BJ (cell line): ENCODE data around the gene AGAP1. TPM values are rescaled to one million over a fixed set of nuclear protein-coding genes. Genes with fewer than 3 reads are reported as not detected.

ENCODE experiments used
- CTCF ChIA-PET: fragments of 350-600 bp; formaldehyde crosslinking; extraction: SDS; loops from one replicate; lab custom pipeline; 2021; ENCODE audit warnings: antibody characterized with exemption, inconsistent platforms; lab: Yijun Ruan, JAX
- POLR2A ChIA-PET: fragments of 300-600 bp; sonication (Branson Sonifier 250); formaldehyde crosslinking; extraction: SDS; loops from one replicate; lab custom pipeline; 2021; ENCODE audit warnings: antibody characterized with exemption; lab: Charles Lee
- DNase-seq: peaks from one replicate; pipeline ENCODE4 v3.0.0-alpha.2; 2011; ENCODE audit warnings: low read depth
- H3K27me3 ChIP-seq: 2 replicates; pipeline ENCODE4 v1.6.0; 2011; ENCODE audit warnings: low read length; ENCODE audit not compliant: control insufficient read depth, insufficient read depth
- H3K36me3 ChIP-seq: 2 replicates; pipeline ENCODE4 v1.5.1; 2011; ENCODE audit warnings: low read length; ENCODE audit not compliant: control insufficient read depth, insufficient read depth
- H3K4me3 ChIP-seq: 2 replicates; pipeline ENCODE4 v1.5.1; 2011; ENCODE audit warnings: low read depth, mild to moderate bottlenecking, control low read depth, low read length
- polyA plus RNA-seq: library from polyadenylated mRNA; depleted of rRNA; stranded (reverse); fragments of >200 nt; gene quantifications from 2 replicates; pipeline ENCODE4 v1.2.3, GENCODE V29; 2011
- TF ChIP-seq, protein P1 (sequence below): IDR thresholded peaks from 2 replicates; pipeline ENCODE4 v1.5.1; 2011; ENCODE audit warnings: low read depth, mild to moderate bottlenecking, control low read depth, inconsistent platforms, low read length, moderate library complexity; ENCODE audit not compliant: insufficient read depth

Gene AGAP1
- polyA plus RNA-seq, 1 experiment: 14.9 TPM

DNA sequence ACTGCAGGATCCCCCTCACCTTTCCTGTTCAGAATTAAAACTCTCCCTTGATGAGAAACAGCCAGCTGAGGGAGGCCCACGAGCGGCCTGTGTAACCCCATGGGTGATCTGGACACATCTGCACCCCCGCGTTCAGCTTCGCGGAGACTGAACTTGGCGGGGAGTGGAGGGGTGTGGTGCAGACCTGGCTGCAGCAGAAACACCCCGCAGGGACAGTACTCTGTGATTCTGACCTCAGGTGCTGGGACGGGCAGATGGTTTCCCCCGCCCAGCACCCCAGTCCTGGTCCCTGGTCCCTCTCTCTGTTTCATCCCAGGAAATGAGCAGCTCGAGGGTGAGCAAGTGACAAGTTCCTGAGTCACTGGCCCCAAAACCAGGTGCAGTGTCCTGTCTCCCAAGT lies 633.2 kb downstream of the AGAP1 start:
- DNase-seq: no peak
- Histone ChIP-seq H3K27me3 (no peaks in the 10 kb centered on the region), H3K36me3 (no peaks in the 10 kb centered on the region; the same call in 1 of the 2 replicates), H3K4me3 (no peak overlapping the region)
- ChIA-PET CTCF (interaction anchor here (0.6 kb wide), 1 partner anchor 178 kb away, joined by 3 read pairs; no protein-coding TSS in a partner anchor), POLR2A (no interaction called here)
- TF ChIP-seq, protein P1, sequence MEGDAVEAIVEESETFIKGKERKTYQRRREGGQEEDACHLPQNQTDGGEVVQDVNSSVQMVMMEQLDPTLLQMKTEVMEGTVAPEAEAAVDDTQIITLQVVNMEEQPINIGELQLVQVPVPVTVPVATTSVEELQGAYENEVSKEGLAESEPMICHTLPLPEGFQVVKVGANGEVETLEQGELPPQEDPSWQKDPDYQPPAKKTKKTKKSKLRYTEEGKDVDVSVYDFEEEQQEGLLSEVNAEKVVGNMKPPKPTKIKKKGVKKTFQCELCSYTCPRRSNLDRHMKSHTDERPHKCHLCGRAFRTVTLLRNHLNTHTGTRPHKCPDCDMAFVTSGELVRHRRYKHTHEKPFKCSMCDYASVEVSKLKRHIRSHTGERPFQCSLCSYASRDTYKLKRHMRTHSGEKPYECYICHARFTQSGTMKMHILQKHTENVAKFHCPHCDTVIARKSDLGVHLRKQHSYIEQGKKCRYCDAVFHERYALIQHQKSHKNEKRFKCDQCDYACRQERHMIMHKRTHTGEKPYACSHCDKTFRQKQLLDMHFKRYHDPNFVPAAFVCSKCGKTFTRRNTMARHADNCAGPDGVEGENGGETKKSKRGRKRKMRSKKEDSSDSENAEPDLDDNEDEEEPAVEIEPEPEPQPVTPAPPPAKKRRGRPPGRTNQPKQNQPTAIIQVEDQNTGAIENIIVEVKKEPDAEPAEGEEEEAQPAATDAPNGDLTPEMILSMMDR: no peak

DNA sequence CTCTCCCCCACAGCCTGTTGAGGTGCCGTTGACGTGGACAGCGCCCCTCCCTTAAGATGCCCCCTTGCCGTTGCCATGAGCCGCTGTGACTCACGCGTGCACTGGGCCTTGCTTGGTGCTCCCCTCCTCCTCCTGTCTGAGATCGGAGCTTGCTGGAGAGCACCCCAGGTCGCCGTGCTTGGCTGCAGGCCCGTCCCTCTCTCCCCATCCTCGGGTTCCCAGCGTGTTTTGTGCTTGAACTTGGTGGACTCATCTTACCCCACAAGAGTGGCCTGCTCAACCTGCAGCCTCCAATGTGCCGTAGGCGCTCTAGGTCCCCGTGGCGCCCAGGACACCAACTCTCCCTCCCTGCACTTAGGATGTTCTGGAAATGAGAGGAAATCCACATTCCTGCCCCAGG lies 634.5 kb downstream of the AGAP1 start:
- TF ChIP-seq, protein P1: no peak
- DNase-seq: no peak
- CTCF ChIA-PET: no interaction called here
- POLR2A ChIA-PET: no interaction called here
- H3K36me3 ChIP-seq: no peaks in the 10 kb centered on the region; the same call in 1 of the 2 replicates
- no peak overlapping the region for H3K4me3 ChIP-seq
- H3K27me3 ChIP-seq: no peaks in the 10 kb centered on the region

DNA sequence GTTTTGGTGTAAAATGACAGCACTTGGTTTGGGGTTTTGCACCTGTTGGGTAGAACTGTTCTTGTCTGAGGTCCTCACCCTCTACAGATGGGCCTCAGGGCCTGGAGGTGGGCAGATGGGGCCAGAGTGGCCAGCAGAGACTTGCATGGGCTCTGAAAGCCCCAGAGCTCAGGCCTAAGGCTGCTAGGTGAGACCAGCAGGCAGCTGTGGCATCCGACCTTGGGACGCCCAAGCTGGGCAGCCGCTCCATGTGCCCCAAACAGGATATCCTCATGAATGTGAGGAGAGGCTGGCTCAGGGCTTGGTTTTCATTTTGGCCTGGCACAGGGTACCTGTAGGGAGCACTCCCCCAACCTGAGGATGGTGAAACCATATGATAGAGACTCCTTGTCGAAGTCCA lies 636.1 kb downstream of the AGAP1 start:
- CTCF ChIA-PET: no interaction called here

DNA sequence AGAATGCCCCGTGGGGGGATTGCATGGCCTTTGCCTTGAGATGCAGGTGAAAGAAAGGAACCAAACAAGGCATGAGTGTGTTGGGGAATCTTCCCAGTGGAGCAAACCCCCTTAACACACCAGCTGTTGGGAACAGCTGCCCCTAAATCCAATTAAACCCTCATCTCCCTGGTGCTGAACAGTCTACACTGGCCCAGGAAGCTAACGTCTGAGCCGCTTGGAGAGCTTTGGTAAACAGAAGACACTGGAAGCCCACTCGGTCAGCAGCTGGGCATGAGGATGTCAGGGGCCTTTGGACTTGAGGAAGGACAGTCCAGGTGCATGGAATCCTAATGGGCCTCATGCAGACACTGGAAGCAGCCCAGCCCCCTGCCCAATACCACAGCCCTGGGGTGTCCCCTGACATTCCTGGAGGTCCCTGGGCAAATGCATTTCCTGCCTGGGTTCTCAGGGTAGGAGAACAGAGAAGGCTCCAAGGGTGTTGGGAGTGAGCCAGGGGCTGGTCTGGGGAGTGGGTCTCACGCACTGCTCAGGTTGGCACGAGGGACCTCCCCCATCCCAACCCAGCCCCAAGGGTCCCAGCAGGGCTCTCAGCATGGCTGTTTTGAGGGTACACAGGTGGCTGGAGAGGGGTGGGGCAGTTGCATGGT lies 636.6 kb downstream of the AGAP1 start:
- CTCF ChIA-PET: no interaction called here
- POLR2A ChIA-PET: no interaction called here
- TF ChIP-seq, protein P1: no peak
- Histone ChIP-seq H3K27me3 (no peaks in the 10 kb centered on the region), H3K36me3 (no peaks in the 10 kb centered on the region), H3K4me3 (no peak overlapping the region)
- no peak for DNase-seq

More for the DNA sequence above, 636.1 kb downstream of the AGAP1 start:
- no peaks in the 10 kb centered on the region; the same call in 1 of the 2 replicates for H3K36me3 ChIP-seq
- POLR2A ChIA-PET: no interaction called here
- no peak for DNase-seq
- H3K27me3 ChIP-seq: no peaks in the 10 kb centered on the region
- no peak overlapping the region for H3K4me3 ChIP-seq
- TF ChIP-seq, protein P1: no peak

DNA sequence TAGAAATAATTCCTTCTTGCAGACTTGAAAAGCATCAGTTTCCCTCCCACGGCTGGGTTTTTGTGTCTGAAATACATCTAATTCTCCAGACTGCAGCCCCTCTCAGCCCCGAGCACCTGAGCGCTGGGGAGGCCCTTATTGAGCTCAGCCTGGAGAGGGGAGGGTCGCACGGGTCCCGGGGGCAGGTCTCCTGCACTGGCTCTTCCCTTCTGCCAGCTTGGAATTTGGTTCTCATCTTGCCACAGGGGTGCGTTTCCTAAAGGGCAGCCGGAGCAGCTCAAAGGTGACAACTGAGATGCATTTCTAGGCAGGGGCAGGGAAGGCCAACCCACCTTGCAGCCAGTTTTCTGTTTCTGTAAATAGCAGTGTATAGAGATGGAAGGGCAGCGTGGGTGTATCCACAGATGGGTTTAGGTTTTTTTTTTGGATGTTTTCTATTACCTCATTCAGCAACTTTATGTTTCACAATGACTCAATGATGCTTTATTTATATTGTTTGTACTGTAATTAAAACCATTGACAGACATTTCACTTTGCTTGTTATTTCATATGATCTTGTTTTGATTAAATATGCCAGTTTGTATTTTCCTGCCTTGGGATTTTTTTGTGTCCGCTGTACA lies 637.3 kb downstream of the AGAP1 start:
- TF ChIP-seq, protein P1: no peak
- H3K4me3 ChIP-seq: no peak overlapping the region
- H3K27me3 ChIP-seq: no peaks in the 10 kb centered on the region
- ChIA-PET CTCF (no interaction called here), POLR2A (no interaction called here)
- no peak for DNase-seq
- H3K36me3 ChIP-seq: no peaks in the 10 kb centered on the region
